Colon (tissue), 2 donors: Measurements from ENCODE around the gene TRMT2A.

Experiments used
- FAIRE-seq: peaks from 2 replicates; lab custom pipeline; 2012; peaks lifted over from hg19 to GRCh38; lab: Jason Lieb, UNC
- donor health status: control.
- donor health status: control.

The TRMT2A gene

GRCh38 chr22:20106205-20106848 lies 10.7 kb downstream of the TRMT2A start:
- FAIRE-seq = no peak

GRCh38 chr22:20105456-20106204 lies 11.4 kb downstream of the TRMT2A start:
- no peak for FAIRE-seq

- no peak for FAIRE-seq
Measured at GRCh38 chr22:20102203-20102780, 14.7 kb downstream of the TRMT2A start.

GRCh38 chr22:20101638-20102037 lies 15.4 kb downstream of the TRMT2A start:
- no peak for FAIRE-seq

- FAIRE-seq = no peak
Measured at GRCh38 chr22:20099099-20099711, 17.8 kb downstream of the TRMT2A start.

DNA sequence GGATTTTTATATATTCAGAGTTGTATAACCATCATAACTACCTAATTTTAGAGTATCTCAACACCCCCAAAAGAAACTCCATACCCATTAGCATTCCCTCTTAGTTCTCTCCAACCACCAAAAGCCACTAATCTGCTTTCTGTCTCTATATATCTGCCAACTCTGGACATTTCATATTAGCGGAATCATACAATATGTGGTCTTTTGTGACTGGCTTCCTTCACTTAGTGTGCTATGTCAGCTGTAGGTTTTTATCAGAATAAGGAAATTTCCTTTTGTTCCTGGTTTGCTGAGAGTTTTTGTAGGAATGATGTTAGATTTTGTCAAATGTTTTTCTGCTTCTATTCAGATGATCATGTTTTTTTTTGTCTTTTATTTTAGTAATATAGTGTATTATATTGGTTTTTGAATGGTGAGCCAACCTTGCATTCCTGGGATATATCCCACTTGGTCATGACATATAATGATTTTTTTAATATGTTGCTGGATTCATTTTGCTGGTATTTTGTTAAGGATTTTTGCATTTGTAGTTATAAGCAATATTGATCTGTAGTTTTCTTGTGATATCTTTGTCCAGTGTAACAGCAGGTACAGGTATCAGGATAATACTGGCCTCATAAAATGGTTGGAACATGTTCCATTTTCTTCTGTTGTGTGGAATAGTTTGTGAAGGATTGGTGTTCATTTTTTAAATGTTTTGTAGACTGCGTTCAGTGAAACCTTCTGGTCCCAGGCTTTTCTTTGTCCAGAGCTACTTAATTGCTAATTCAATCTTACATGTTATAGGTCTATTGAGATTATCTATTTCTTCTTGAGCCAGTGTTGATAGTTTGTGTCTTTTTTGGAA lies 20.2 kb downstream of the TRMT2A start:
- FAIRE-seq = no peak

DNA sequence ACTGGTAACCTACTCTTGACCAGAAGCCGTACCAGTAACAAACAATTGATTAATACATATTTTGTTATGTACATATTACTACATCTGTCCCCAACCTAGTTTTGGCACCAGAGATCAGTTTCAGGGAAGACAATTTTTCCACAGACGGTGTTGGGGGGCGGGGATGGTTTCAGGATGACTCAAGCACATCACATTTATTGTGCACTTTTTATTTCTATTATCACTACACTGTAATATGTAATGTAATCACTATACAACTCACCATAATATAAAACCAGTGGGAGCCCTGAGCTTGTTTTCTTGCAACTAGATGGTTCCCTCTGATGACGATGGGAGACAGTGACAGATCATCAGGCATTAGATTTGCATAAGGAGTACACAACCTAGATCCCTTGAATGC lies 21.5 kb downstream of the TRMT2A start:
- FAIRE-seq = no peak

DNA sequence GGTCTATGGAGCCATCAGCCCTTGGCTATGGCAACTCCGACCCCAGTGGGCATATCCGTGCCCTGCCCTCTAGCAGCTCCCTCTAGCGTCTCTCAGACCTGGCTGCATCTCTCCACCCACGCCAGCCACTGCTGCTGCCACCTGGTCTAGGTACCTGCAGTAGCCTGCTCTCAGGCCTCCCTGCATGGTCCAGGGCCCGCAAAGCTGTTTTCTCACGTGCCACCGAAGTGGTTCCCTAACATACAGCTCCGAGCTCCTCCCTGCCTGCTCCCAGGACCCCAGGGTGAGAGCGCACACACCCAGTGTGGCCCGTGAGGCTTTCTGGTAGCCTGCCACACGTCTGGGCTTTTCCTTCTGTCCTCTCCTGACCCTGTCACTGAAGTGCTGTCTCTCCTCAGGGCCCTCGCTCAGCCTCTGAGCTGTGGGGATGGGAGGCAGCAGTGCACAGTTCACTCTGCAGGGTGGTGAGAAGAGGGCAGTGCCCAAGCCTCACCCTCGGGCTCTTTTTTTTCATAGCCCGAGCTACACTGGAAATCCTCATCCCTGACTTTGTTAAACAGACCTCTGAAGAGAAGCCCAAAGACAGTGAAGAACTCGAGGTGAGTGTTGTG lies 22.7 kb downstream of the TRMT2A start:
- no peak for FAIRE-seq

DNA sequence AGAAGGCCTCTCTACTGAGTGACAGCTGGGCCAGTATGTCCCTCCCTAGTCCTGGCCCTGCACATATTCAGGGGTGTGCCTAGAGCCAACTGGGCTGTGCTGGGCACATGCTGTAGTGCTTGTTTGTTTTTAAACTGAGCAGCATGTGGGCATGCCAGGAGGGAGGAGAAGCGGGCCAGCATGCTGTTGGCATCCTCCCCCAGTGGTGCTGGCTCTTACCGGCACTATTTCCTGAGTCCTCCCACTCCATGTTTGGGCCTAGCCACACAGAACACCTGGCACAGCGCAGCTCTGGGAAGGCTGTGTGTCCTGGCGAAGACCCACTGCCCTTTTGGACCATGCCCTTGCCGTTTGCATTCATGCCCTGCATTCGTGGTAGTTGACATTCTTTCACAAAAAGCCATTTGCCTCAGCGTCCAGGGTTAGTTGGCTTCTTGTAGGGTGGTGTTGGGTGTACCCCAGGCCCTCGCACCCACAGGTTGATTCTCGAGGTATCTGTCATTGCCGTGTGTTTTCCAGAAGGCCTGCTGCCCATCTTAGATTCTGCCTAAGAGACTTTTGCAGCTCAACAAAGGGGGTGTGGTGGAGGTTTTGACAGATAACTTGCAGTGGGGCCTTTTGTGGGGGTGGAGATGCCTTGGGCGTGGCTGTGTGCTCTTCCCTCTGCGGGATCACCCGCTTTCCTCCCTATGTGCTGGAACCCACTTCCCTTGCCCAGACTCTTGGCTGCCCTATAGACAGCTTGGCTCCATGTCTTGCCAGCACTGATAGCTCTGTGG lies 23.4 kb downstream of the TRMT2A start:
- FAIRE-seq = no peak

GRCh38 chr22:20092477-20092854 lies 24.6 kb downstream of the TRMT2A start:
- no peak for FAIRE-seq

- FAIRE-seq = no peak
Measured at GRCh38 chr22:20091690-20092476, 25.1 kb downstream of the TRMT2A start.

GRCh38 chr22:20090730-20091240 lies 26.2 kb downstream of the TRMT2A start:
- FAIRE-seq = no peak

- no peak for FAIRE-seq
Measured at GRCh38 chr22:20089977-20090729, 26.9 kb downstream of the TRMT2A start.

GRCh38 chr22:20089226-20089976 lies 27.6 kb downstream of the TRMT2A start:
- FAIRE-seq = no peak

DNA sequence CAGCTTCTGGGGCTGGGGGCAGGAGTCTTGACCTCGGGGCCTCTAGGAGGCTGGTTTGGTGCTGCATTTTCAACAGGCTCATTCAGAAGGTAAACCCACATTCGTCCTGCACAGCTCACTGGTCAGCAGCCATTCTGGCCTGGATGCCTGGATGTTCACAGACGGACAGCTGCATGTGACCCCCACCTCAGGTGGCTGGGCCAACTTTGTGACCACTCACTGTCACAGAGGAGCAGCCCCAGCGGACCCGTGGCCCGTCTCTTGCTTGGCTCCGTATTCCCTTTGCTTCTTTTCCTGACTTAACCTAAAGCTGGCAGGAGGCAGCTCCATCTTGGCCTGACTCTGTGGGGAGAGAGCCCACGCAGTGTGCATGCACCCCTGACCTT lies 28.8 kb downstream of the TRMT2A start:
- FAIRE-seq = no peak

DNA sequence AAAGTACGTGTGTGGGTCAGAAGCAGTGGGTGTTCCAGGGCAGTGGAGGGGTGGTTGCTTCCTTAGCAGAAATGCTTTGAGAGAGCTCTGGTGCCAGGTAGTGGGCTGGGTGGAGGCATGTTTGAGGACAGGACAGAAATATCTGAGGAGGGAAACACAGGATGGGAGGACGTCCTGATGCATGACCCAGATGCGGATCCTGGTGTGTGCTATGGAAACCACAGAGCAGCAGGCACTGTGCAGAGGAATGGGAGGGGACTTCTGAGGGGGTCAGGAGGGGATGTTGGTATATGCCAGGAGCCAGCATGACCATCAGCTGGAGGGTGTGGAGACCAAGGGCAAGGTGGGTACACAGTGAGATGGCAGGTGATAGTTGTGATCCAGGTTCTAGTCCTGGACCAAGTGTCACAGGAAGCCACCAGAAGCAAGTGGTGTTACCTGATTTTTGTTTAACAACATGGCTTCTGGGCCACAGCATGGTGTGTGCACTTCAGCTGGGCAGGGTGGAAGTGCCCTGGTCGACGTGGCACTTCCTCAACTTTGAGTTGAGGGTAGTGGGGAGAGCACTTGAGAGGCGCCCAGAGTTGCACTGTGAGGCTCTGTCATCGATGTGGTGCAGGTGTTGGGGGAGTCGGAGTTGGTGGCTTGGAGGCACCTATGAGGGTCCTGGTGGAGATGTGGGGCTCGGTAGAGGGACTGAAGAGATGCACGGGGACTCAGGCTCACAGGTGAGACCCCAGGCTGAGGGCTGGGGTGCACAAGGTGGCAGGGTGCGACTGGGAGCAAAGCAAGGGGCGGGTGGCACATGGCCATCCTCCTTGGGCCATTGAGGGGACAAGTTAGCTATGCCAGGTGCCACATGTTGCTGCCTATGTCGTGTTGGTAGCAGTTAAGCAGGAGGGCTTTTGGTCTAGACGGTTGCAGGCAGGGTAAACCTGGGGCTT lies 29.4 kb downstream of the TRMT2A start:
- no peak for FAIRE-seq

DNA sequence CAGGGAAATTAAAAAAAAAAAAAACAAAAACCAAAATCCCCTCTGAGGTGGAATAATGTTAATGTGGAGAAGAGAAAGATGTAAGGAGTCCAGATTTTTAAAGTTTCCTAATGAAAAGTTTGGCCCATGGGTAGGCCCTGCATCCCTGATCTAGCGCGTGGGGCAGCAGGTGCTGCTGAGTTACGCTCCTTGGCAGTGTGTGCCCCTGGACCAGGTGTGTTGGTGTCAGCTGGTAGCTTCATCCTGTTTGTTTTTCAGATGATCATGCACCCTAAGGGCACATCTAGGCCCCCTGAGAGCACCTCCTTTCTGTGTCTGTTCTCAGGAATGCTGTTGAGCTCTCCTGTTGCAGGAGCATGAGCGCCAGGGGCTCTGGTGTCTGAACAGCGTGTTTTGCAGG lies 30.3 kb downstream of the TRMT2A start:
- no peak for FAIRE-seq
